ENCODE results near the gene INVS. TPM values are rescaled to one million over a fixed set of nuclear protein-coding genes. Genes with fewer than 3 reads are reported as not detected.
"Not testable (repeated sequence)": the region's sequence is repeated elsewhere in the genome, so short reads cannot be mapped to it uniquely, and the experiment has no call there.

The INVS gene
- total RNA-seq, 1 donor from 2014 or later = 14.9 TPM

GRCh38 chr9:100145976-100146375, 46.9 kb downstream of the INVS start:
- H3K4me3 Mint-ChIP-seq; H3K27ac Mint-ChIP-seq; H3K36me3 Mint-ChIP-seq (ENCODE audit: low read depth); intact Hi-C loops (cut with micrococcal nuclease); H3K27me3 Mint-ChIP-seq; H3K9me3 Mint-ChIP-seq; H3K4me1 Mint-ChIP-seq; DNase-seq: not testable (repeated sequence)

- DNase-seq = no peak
- Mint-ChIP-seq H3K4me3 (no peak overlapping the region), H3K27ac (no peak overlapping the region), H3K27me3 (no peaks in the 10 kb centered on the region), H3K9me3 (no peaks in the 10 kb centered on the region), H3K4me1 (no peaks in the 10 kb centered on the region), H3K36me3 (ENCODE audit: low read depth) (no peaks in the 10 kb centered on the region)
- intact Hi-C loops (cut with micrococcal nuclease) = loop anchor here (5.0 kb wide), 1 partner anchor 52 kb away; no protein-coding TSS in a partner anchor
These were observed 51.2 kb downstream of the INVS start for GRCh38 chr9:100150214-100150613.

GRCh38 chr9:100160021-100160420, 61.0 kb downstream of the INVS start:
- intact Hi-C loops (cut with micrococcal nuclease) = no loop called here
- Mint-ChIP-seq H3K27ac (no peak overlapping the region), H3K4me1 (no peaks in the 10 kb centered on the region), H3K27me3 (no peaks in the 10 kb centered on the region), H3K9me3 (no peaks in the 10 kb centered on the region), H3K4me3 (no peak overlapping the region), H3K36me3 (ENCODE audit: low read depth) (no peaks in the 10 kb centered on the region)
- DNase-seq = no peak

- Mint-ChIP-seq H3K36me3 (ENCODE audit: low read depth) (no peaks in the 10 kb centered on the region), H3K27ac (no peak overlapping the region), H3K4me1 (no peaks in the 10 kb centered on the region), H3K27me3 (no peaks in the 10 kb centered on the region), H3K4me3 (no peak overlapping the region), H3K9me3 (no peaks in the 10 kb centered on the region)
- intact Hi-C loops (cut with micrococcal nuclease) = no loop called here
- DNase-seq = no peak
These were observed 68.1 kb downstream of the INVS start for GRCh38 chr9:100167176-100167575.

- no peak for DNase-seq
- H3K9me3 Mint-ChIP-seq = no peaks in the 10 kb centered on the region
- H3K27ac Mint-ChIP-seq = no peak overlapping the region
- peaks cover under 1% of the 10 kb centered on the region for H3K36me3 Mint-ChIP-seq (ENCODE audit: low read depth)
- no peaks in the 10 kb centered on the region for H3K4me1 Mint-ChIP-seq
- H3K27me3 Mint-ChIP-seq = no peaks in the 10 kb centered on the region
- intact Hi-C loops (cut with micrococcal nuclease) = no loop called here
- no peak overlapping the region for H3K4me3 Mint-ChIP-seq
These were observed 69.0 kb downstream of the INVS start for GRCh38 chr9:100167915-100168654.

- peaks cover 16% of the 10 kb centered on the region for H3K36me3 Mint-ChIP-seq (ENCODE audit: low read depth)
- intact Hi-C loops (cut with micrococcal nuclease) = no loop called here
- peaks cover 6% of the 10 kb centered on the region for H3K9me3 Mint-ChIP-seq
- no peaks in the 10 kb centered on the region for H3K27me3 Mint-ChIP-seq
- DNase-seq = no peak
- H3K4me3 Mint-ChIP-seq = no peak overlapping the region
- no peaks in the 10 kb centered on the region for H3K4me1 Mint-ChIP-seq
- no peak overlapping the region for H3K27ac Mint-ChIP-seq
These were observed 71.0 kb downstream of the INVS start for GRCh38 chr9:100170085-100170484.

- Mint-ChIP-seq H3K4me1 (no peaks in the 10 kb centered on the region), H3K4me3 (no peak overlapping the region), H3K27ac (no peak overlapping the region), H3K36me3 (ENCODE audit: low read depth) (peaks cover 16% of the 10 kb centered on the region), H3K9me3 (peaks cover 6% of the 10 kb centered on the region), H3K27me3 (no peaks in the 10 kb centered on the region)
- intact Hi-C loops (cut with micrococcal nuclease) = no loop called here
- DNase-seq = no peak
These were observed 71.5 kb downstream of the INVS start for GRCh38 chr9:100170556-100170955.

- Mint-ChIP-seq H3K27me3 (no peaks in the 10 kb centered on the region), H3K27ac (no peak overlapping the region), H3K4me3 (no peak overlapping the region), H3K4me1 (no peaks in the 10 kb centered on the region), H3K9me3 (peaks cover 37% of the 10 kb centered on the region), H3K36me3 (ENCODE audit: low read depth) (peaks cover 10% of the 10 kb centered on the region)
- no peak for DNase-seq
- intact Hi-C loops (cut with micrococcal nuclease) = no loop called here
These were observed 87.3 kb downstream of the INVS start for GRCh38 chr9:100186356-100186755.

- no peaks in the 10 kb centered on the region for H3K27me3 Mint-ChIP-seq
- peaks cover 37% of the 10 kb centered on the region for H3K9me3 Mint-ChIP-seq
- H3K4me1 Mint-ChIP-seq = no peaks in the 10 kb centered on the region
- intact Hi-C loops (cut with micrococcal nuclease) = no loop called here
- H3K4me3 Mint-ChIP-seq = no peak overlapping the region
- no peak for DNase-seq
- H3K27ac Mint-ChIP-seq = no peak overlapping the region
- H3K36me3 Mint-ChIP-seq (ENCODE audit: low read depth) = peaks cover 14% of the 10 kb centered on the region
These were observed 91.3 kb downstream of the INVS start for GRCh38 chr9:100190339-100190738.

GRCh38 chr9:100191264-100191663, 92.2 kb downstream of the INVS start:
- H3K9me3 Mint-ChIP-seq = peaks cover 35% of the 10 kb centered on the region
- no peak overlapping the region for H3K4me3 Mint-ChIP-seq
- H3K4me1 Mint-ChIP-seq = no peaks in the 10 kb centered on the region
- no peak for DNase-seq
- intact Hi-C loops (cut with micrococcal nuclease) = no loop called here
- no peaks in the 10 kb centered on the region for H3K27me3 Mint-ChIP-seq
- peaks cover 14% of the 10 kb centered on the region for H3K36me3 Mint-ChIP-seq (ENCODE audit: low read depth)
- no peak overlapping the region for H3K27ac Mint-ChIP-seq

- Mint-ChIP-seq H3K27me3 (no peaks in the 10 kb centered on the region), H3K27ac (no peak overlapping the region), H3K4me1 (no peaks in the 10 kb centered on the region), H3K4me3 (no peak overlapping the region), H3K9me3 (peaks cover 21% of the 10 kb centered on the region), H3K36me3 (ENCODE audit: low read depth) (peaks cover 16% of the 10 kb centered on the region)
- intact Hi-C loops (cut with micrococcal nuclease) = no loop called here
- DNase-seq = no peak
These were observed 94.0 kb downstream of the INVS start for GRCh38 chr9:100193078-100193477.

GRCh38 chr9:100196215-100196614, 97.2 kb downstream of the INVS start:
- no peak for DNase-seq
- peaks cover 8% of the 10 kb centered on the region for H3K9me3 Mint-ChIP-seq
- no peak overlapping the region for H3K27ac Mint-ChIP-seq
- H3K36me3 Mint-ChIP-seq (ENCODE audit: low read depth) = peaks cover 6% of the 10 kb centered on the region
- intact Hi-C loops (cut with micrococcal nuclease) = no loop called here
- no peaks in the 10 kb centered on the region for H3K27me3 Mint-ChIP-seq
- H3K4me3 Mint-ChIP-seq = no peak overlapping the region
- no peaks in the 10 kb centered on the region for H3K4me1 Mint-ChIP-seq

GRCh38 chr9:100196828-100197227, 97.8 kb downstream of the INVS start:
- Mint-ChIP-seq H3K27ac (no peak overlapping the region), H3K9me3 (peaks cover 3% of the 10 kb centered on the region), H3K36me3 (ENCODE audit: low read depth) (peaks cover 4% of the 10 kb centered on the region), H3K4me3 (no peak overlapping the region), H3K27me3 (no peaks in the 10 kb centered on the region), H3K4me1 (no peaks in the 10 kb centered on the region)
- intact Hi-C loops (cut with micrococcal nuclease) = no loop called here
- DNase-seq = no peak

GRCh38 chr9:100197553-100197952, 98.5 kb downstream of the INVS start:
- peaks cover 4% of the 10 kb centered on the region for H3K36me3 Mint-ChIP-seq (ENCODE audit: low read depth)
- H3K27ac Mint-ChIP-seq = no peak overlapping the region
- no peak overlapping the region for H3K4me3 Mint-ChIP-seq
- DNase-seq = no peak
- intact Hi-C loops (cut with micrococcal nuclease) = no loop called here
- no peaks in the 10 kb centered on the region for H3K27me3 Mint-ChIP-seq
- H3K9me3 Mint-ChIP-seq = peaks cover 3% of the 10 kb centered on the region
- H3K4me1 Mint-ChIP-seq = no peaks in the 10 kb centered on the region

GRCh38 chr9:100202806-100203205, 103.8 kb downstream of the INVS start:
- Mint-ChIP-seq H3K36me3 (ENCODE audit: low read depth) (no peaks in the 10 kb centered on the region), H3K27ac (no peak overlapping the region), H3K27me3 (no peaks in the 10 kb centered on the region), H3K9me3 (peaks cover under 1% of the 10 kb centered on the region), H3K4me1 (no peaks in the 10 kb centered on the region), H3K4me3 (no peak overlapping the region)
- no peak for DNase-seq
- intact Hi-C loops (cut with micrococcal nuclease) = loop anchor here (5.0 kb wide), 1 partner anchor 51 kb away; no protein-coding TSS in a partner anchor
